Endodermal cell (in vitro differentiated cells): ENCODE data around the gene KDF1. TPM values are rescaled to one million over a fixed set of nuclear protein-coding genes. Genes with fewer than 3 reads are reported as not detected.
A peak's percentile ranks its signal among the peaks of the same experiment; 100 is the strongest.

Source experiments
- DNase-seq: peaks from one replicate; pipeline ENCODE4 v3.0.0-alpha.2; 2017
- H3K27ac ChIP-seq: 2 replicates; pipeline ENCODE4 v1.5.1; 2013; ENCODE audit warnings: mild to moderate bottlenecking, low read depth, low read length, moderate library complexity
- H3K27me3 ChIP-seq: 2 replicates; pipeline ENCODE4 v1.6.1; 2013; ENCODE audit warnings: mild to moderate bottlenecking, low read length, moderate library complexity; ENCODE audit not compliant: insufficient read depth, control insufficient read depth, poor library complexity, severe bottlenecking
- H3K36me3 ChIP-seq: 2 replicates; pipeline ENCODE4 v1.7.0; 2013; ENCODE audit warnings: mild to moderate bottlenecking, low read length, moderate library complexity; ENCODE audit not compliant: control insufficient read depth, insufficient read depth
- H3K4me1 ChIP-seq: one replicate; pipeline ENCODE4 v1.7.0; 2013; ENCODE audit warnings: low read length; ENCODE audit not compliant: control insufficient read depth, insufficient read depth
- H3K4me3 ChIP-seq: 2 replicates; pipeline ENCODE4 v1.5.1; 2013; ENCODE audit warnings: mild to moderate bottlenecking, low read length, moderate library complexity
- H3K9ac ChIP-seq: 2 replicates; pipeline ENCODE4 v1.6.1; 2013; ENCODE audit warnings: mild to moderate bottlenecking, low read length, moderate library complexity; ENCODE audit not compliant: poor library complexity, severe bottlenecking; ENCODE audit errors: extremely low read depth
- H3K9me3 ChIP-seq: 2 replicates; pipeline ENCODE4 v1.6.1; 2013; ENCODE audit warnings: mild to moderate bottlenecking, low read length, moderate library complexity; ENCODE audit not compliant: control insufficient read depth
- H3K27ac Mint-ChIP-seq: 2 replicates; pipeline ENCODE4 v1.8.0; 2020; ENCODE audit warnings: mixed read lengths
- H3K27me3 Mint-ChIP-seq: 2 replicates; pipeline ENCODE4 v1.8.0; 2021; ENCODE audit warnings: mild to moderate bottlenecking, mixed read lengths; ENCODE audit not compliant: insufficient read depth
- H3K36me3 Mint-ChIP-seq: 2 replicates; pipeline ENCODE4 v1.8.0; 2020; ENCODE audit warnings: low read depth, mixed read lengths
- H3K4me1 Mint-ChIP-seq: 2 replicates; pipeline ENCODE4 v1.8.0; 2020; ENCODE audit warnings: mixed read lengths
- H3K4me3 Mint-ChIP-seq: 2 replicates; pipeline ENCODE4 v1.8.0; 2020; ENCODE audit warnings: mild to moderate bottlenecking, moderate library complexity, mixed read lengths
- H3K9me3 Mint-ChIP-seq: 2 replicates; pipeline ENCODE4 v1.8.0; 2020; ENCODE audit warnings: mild to moderate bottlenecking, mixed read lengths
- CTCF ChIP-seq: fragments of 200-600 bp; sonication (generic); conservative IDR thresholded peaks from 2 replicates; pipeline ENCODE4 v1.5.0; 2021; ENCODE audit warnings: antibody characterized with exemption, mild to moderate bottlenecking
- WGBS, 2 experiments: methylation state at CpG; one replicate each; pipeline versions ENCODE4 v1.1.5 to v1.1.7; 2013; ENCODE audit warnings: missing lambda C conversion rate in 2 of 2, mixed read lengths in 1 of 2; ENCODE audit not compliant: insufficient coverage in 1 of 2, insufficient read length in 1 of 2; 5-methylcytosine and 5-hydroxymethylcytosine counted together
- total RNA-seq, 2 donors: library from RNA; stranded (reverse); fragmentation: NEBNext Ultra II Directional in 1 of 2; extraction: Animal tissue kit (Norgen Biotek cat#: 25700) in 1 of 2; gene quantifications; 2 replicates in 1 of 2; 3 replicates in 1 of 2; pipeline ENCODE4 v1.2.1, GENCODE V29; 2021

Gene KDF1
- total RNA-seq, 2 donors from 2014 or later = 17.2 to 22.7 TPM

- H3K4me3 Mint-ChIP-seq = no peak overlapping the region
- H3K27me3 Mint-ChIP-seq = peaks cover 7% of the 10 kb centered on the region
- no peak for DNase-seq
- peak overlapping the region; percentile 93 for H3K27ac Mint-ChIP-seq
- H3K4me3 ChIP-seq = no peak overlapping the region
- H3K4me1 Mint-ChIP-seq = peaks cover 31% of the 10 kb centered on the region
- WGBS, 2 experiments = 88 to 93% methylated on average over 4 to 5 of the region's 5 CpGs
- no peaks in the 10 kb centered on the region for H3K27me3 ChIP-seq
- no peak for TF ChIP-seq CTCF
- no peaks in the 10 kb centered on the region for H3K36me3 ChIP-seq
- no peak overlapping the region for H3K27ac ChIP-seq
- H3K4me1 ChIP-seq = peaks cover 18% of the 10 kb centered on the region
- no peaks in the 10 kb centered on the region for H3K9me3 ChIP-seq
- H3K9me3 Mint-ChIP-seq = no peaks in the 10 kb centered on the region
- no peak overlapping the region for H3K9ac ChIP-seq
- H3K36me3 Mint-ChIP-seq = no peaks in the 10 kb centered on the region
Measured at GRCh38 chr1:26913389-26913753, 46.9 kb downstream of the KDF1 start.

- H3K4me1 ChIP-seq = peaks cover 18% of the 10 kb centered on the region
- no peak overlapping the region for H3K27ac ChIP-seq
- 83 to 88% methylated on average over 1 of the region's 2 CpGs for WGBS, 2 experiments
- Mint-ChIP-seq H3K36me3 (no peaks in the 10 kb centered on the region), H3K4me1 (peaks cover 31% of the 10 kb centered on the region), H3K27me3 (peaks cover 10% of the 10 kb centered on the region), H3K27ac (no peak overlapping the region), H3K9me3 (no peaks in the 10 kb centered on the region), H3K4me3 (no peak overlapping the region)
- H3K4me3 ChIP-seq = no peak overlapping the region
- H3K27me3 ChIP-seq = no peaks in the 10 kb centered on the region
- no peak for TF ChIP-seq CTCF
- H3K9ac ChIP-seq = no peak overlapping the region
- H3K9me3 ChIP-seq = no peaks in the 10 kb centered on the region
- no peaks in the 10 kb centered on the region for H3K36me3 ChIP-seq
- DNase-seq = no peak
Measured at GRCh38 chr1:26912147-26912490, 48.1 kb downstream of the KDF1 start.

- H3K36me3 ChIP-seq = no peaks in the 10 kb centered on the region
- Mint-ChIP-seq H3K4me1 (peaks cover 31% of the 10 kb centered on the region), H3K4me3 (no peak overlapping the region), H3K9me3 (no peaks in the 10 kb centered on the region), H3K27me3 (peaks cover 10% of the 10 kb centered on the region), H3K27ac (no peak overlapping the region), H3K36me3 (no peaks in the 10 kb centered on the region)
- H3K9me3 ChIP-seq = no peaks in the 10 kb centered on the region
- H3K27ac ChIP-seq = no peak overlapping the region
- H3K27me3 ChIP-seq = no peaks in the 10 kb centered on the region
- peaks cover 18% of the 10 kb centered on the region for H3K4me1 ChIP-seq
- 95% methylated on average over 7 to 8 of the region's 8 CpGs for WGBS, 2 experiments
- no peak for DNase-seq
- no peak overlapping the region for H3K4me3 ChIP-seq
- H3K9ac ChIP-seq = no peak overlapping the region
- no peak for TF ChIP-seq CTCF
Measured at GRCh38 chr1:26911399-26912146, 48.7 kb downstream of the KDF1 start.
